ENCODE results near the gene LARGE1. TPM values are rescaled to one million over a fixed set of nuclear protein-coding genes. Genes with fewer than 3 reads are reported as not detected.

The LARGE1 gene
- total and polyA plus RNA-seq, 2 of the 8 experiments (the other 6 are each of a cell fraction or from before 2014, with no cell fraction given): 43.7 to 83.0 TPM

GRCh38 chr22:33577862-33578411, 342.3 kb downstream of the LARGE1 start:
- H3K4me1 ChIP-seq (replicated peaks in 1 of 4; ENCODE audit: control insufficient read depth in 3 of 4, insufficient read depth in 4 of 4, low read length in 3 of 4): no peaks in the 10 kb centered on the region
- peaks cover 0 to 8% of the 10 kb centered on the region in 2 experiments; a peak in 1 of 4 replicates for H3K79me2 ChIP-seq (ENCODE audit: control insufficient read depth in 1 of 2, insufficient read depth in 2 of 2, low read length in 2 of 2)
- H2BK15ac ChIP-seq (ENCODE audit: low read length): no peak overlapping the region
- ChIA-PET CTCF (ENCODE audit: partially characterized antibody) (interaction anchor here (0.6 to 4.0 kb wide), 4 partner anchors 14 to 58 kb away, joined by 3 to 58 read pairs (median 4); no protein-coding TSS in a partner anchor), POLR2A (ENCODE audit: partially characterized antibody) (no interaction called here)
- H3K23ac ChIP-seq (ENCODE audit: insufficient read length): no peak overlapping the region
- no peaks in the 10 kb centered on the region for H3K23me2 ChIP-seq (ENCODE audit: low read depth, low read length)
- peaks cover 2% of the 10 kb centered on the region; the same call in 1 of the 2 replicates for H3K79me1 ChIP-seq (ENCODE audit: low read depth, low read length)
- H3K18ac ChIP-seq (ENCODE audit: extremely low read depth, low read length): no peak overlapping the region
- WGBS, 2 experiments (ENCODE audit: extremely low coverage in 1 of 2, insufficient coverage in 1 of 2, insufficient read length in 1 of 2, insufficient replicate concordance in 2 of 2, low coverage in 1 of 2, low lambda C conversion rate in 2 of 2, missing lambda C conversion rate in 1 of 2): 90% methylated on average over 4 of the region's 4 CpGs; no CpG with 5 or more reads in 1 of the 2 experiments
- H2BK120ac ChIP-seq (replicated peaks; ENCODE audit: low read depth, low read length): no peak overlapping the region
- no peak overlapping the region for H4K91ac ChIP-seq (replicated peaks; ENCODE audit: insufficient read length, low read length)
- H3K56ac ChIP-seq (replicated peaks; ENCODE audit: insufficient read length, low read depth, low read length): no peak overlapping the region
- FAIRE-seq (no peak), DNase-seq (ENCODE audit: low read depth in 1 of 2, low spot score in 2 of 2) (no peak)
- H4K5ac ChIP-seq (ENCODE audit: insufficient read length, low read depth, low read length): no peak overlapping the region
- H4K20me1 ChIP-seq (replicated peaks in 1 of 2; ENCODE audit: control insufficient read depth in 1 of 2, insufficient read depth in 2 of 2, low read length in 2 of 2): peaks cover 0 to 2% of the 10 kb centered on the region in 2 experiments
- H2BK20ac ChIP-seq (ENCODE audit: low read length): no peak overlapping the region
- H2BK5ac ChIP-seq (ENCODE audit: low read depth, low read length): no peak overlapping the region
- H3K4me2 ChIP-seq (ENCODE audit: insufficient read depth in 1 of 2, low read depth in 2 of 2, low read length in 2 of 2): no peak overlapping the region
- H3K36me3 ChIP-seq (ENCODE audit: control insufficient read depth in 2 of 4, insufficient read depth in 4 of 4, low read length in 3 of 4): no peaks in the 10 kb centered on the region; a peak in 1 of 8 replicates
- no peak overlapping the region for H3K4me3 ChIP-seq (ENCODE audit: extremely low read depth in 1 of 4, insufficient read depth in 2 of 4, low read depth in 3 of 4, low read length in 4 of 4)
- no peak overlapping the region for H3K27ac ChIP-seq (ENCODE audit: low read depth, low read length)
- H2BK12ac ChIP-seq (ENCODE audit: low read depth, low read length): no peak overlapping the region
- no peak overlapping the region for H3K9ac ChIP-seq (replicated peaks in 1 of 4; ENCODE audit: extremely low read depth in 1 of 4, low read depth in 3 of 4, low read length in 3 of 4)
- H2AK5ac ChIP-seq (ENCODE audit: low read depth, low read length): no peak overlapping the region
- H2AFZ ChIP-seq (ENCODE audit: low read length): no peak overlapping the region
- H3K14ac ChIP-seq (ENCODE audit: insufficient read length): no peak overlapping the region
- no peak overlapping the region for H3K4ac ChIP-seq (replicated peaks; ENCODE audit: insufficient read length, low read depth, low read length)
- H4K8ac ChIP-seq (ENCODE audit: extremely low read depth, insufficient read depth, low read length): no peak overlapping the region
- H3K9me3 ChIP-seq (ENCODE audit: insufficient read depth in 2 of 2, low read depth in 1 of 2, low read length in 1 of 2): no peaks in the 10 kb centered on the region
- H3K27me3 ChIP-seq (replicated peaks in 1 of 4; ENCODE audit: control insufficient read depth in 3 of 4, extremely low read depth in 1 of 4, insufficient read depth in 3 of 4, low read length in 3 of 4): no peaks in the 10 kb centered on the region
- TF ChIP-seq RXRA (IDR thresholded peaks at IDR 0.05; ENCODE audit: insufficient read depth, low read depth, low read length) (no peak), SIN3A (conservative IDR thresholded peaks at IDR 0.05 in 1 of 2, IDR thresholded peaks at IDR 0.05 in 1 of 2; ENCODE audit: low read depth in 1 of 2, low read length in 2 of 2) (no peak), SUZ12 (IDR thresholded peaks at IDR 0.05; ENCODE audit: low read length) (no peak), ASH2L (IDR thresholded peaks at IDR 0.05; ENCODE audit: low read length) (no peak), HDAC6 (IDR thresholded peaks at IDR 0.05; ENCODE audit: low read depth, low read length) (no peak), SRF (IDR thresholded peaks at IDR 0.05; ENCODE audit: low read depth, low read length) (no peak), CHD2 (IDR thresholded peaks at IDR 0.05; ENCODE audit: low read length) (no peak)
